Prostate gland (tissue), 2 donors: ENCODE measurements around the gene TAF4B. TPM values are rescaled to one million over a fixed set of nuclear protein-coding genes. Genes with fewer than 3 reads are reported as not detected.

ENCODE experiments used
- DNase-seq: peaks from one replicate; pipeline ENCODE4 v3.0.0-alpha.2; 2019; ENCODE audit warnings: low spot score
- H3K27ac ChIP-seq, 2 donors: fragments of 200-600 bp; sonication (generic); 2 replicates each; pipeline ENCODE4 v1.5.1; 2017 to 2019
- H3K27me3 ChIP-seq: fragments of 200-600 bp; sonication (generic); replicated peaks from 2 replicates; pipeline ENCODE4 v1.5.1; 2019; ENCODE audit not compliant: insufficient read depth
- H3K36me3 ChIP-seq, 2 donors: fragments of 200-600 bp; sonication (generic); 1 replicate in 1 of 2; 2 replicates in 1 of 2; pipeline versions ENCODE4 v1.5.1 to v1.8.1; 2017 to 2019
- H3K4me1 ChIP-seq: fragments of 200-600 bp; sonication (generic); replicated peaks from 2 replicates; pipeline ENCODE4 v1.5.1; 2019
- H3K4me3 ChIP-seq, 2 donors: fragments of 200-600 bp; sonication (generic); 2 replicates each; pipeline ENCODE4 v1.5.1; 2017 to 2019
- H3K9me3 ChIP-seq: fragments of 200-600 bp; sonication (generic); 2 replicates; pipeline ENCODE4 v1.5.1; 2017
- CTCF ChIP-seq, 4 experiments: fragments of 200-600 bp in 2 of 4; fragments of 450-650 bp in 2 of 4; sonication (generic) in 2 of 4; IDR thresholded peaks; 1 replicate in 3 of 4; 2 replicates in 1 of 4; pipeline ENCODE4 v1.5.1; 2016 to 2019; ENCODE audit warnings: antibody characterized with exemption in 4 of 4, mild to moderate bottlenecking in 2 of 4, moderate library complexity in 2 of 4
- POLR2A ChIP-seq: fragments of 450-650 bp; IDR thresholded peaks from one replicate; pipeline ENCODE4 v1.6.1; 2016; ENCODE audit warnings: antibody characterized with exemption, mild to moderate bottlenecking
- POLR2AphosphoS5 ChIP-seq: sonication (generic); formaldehyde crosslinking; IDR thresholded peaks from one replicate; pipeline ENCODE4 v1.6.1; 2017; ENCODE audit warnings: antibody characterized with exemption
- WGBS: methylation state at CpG from one replicate; pipeline ENCODE4 v1.1.5; 2018; 5-methylcytosine and 5-hydroxymethylcytosine counted together
- intact Hi-C: fragments of 100-400 bp; cut with DNase I; formaldehyde crosslinking; loops from one replicate; pipeline ENCODE4 v1.14.2; 2022
- total RNA-seq, 2 donors: library from RNA; depleted of rRNA; stranded (reverse); fragments of >200 nt; gene quantifications; one replicate each; pipeline ENCODE4 v1.1.0, GENCODE V29; 2016

Gene TAF4B
- total RNA-seq, 2 donors from 2014 or later: 5.3 to 37.3 TPM

GRCh38 chr18:26419746-26420145, 193.5 kb downstream of the TAF4B start:
- no peaks in the 10 kb centered on the region for H3K27me3 ChIP-seq
- no peaks in the 10 kb centered on the region for H3K9me3 ChIP-seq
- no peak overlapping the region for H3K4me3 ChIP-seq
- no peak overlapping the region for H3K27ac ChIP-seq
- intact Hi-C loops: no loop called here
- H3K4me1 ChIP-seq: no peaks in the 10 kb centered on the region
- no peaks in the 10 kb centered on the region for H3K36me3 ChIP-seq
- WGBS: 72% methylated on average over 9 of the region's 9 CpGs
- no peak for DNase-seq
- TF ChIP-seq POLR2A (no peak), CTCF (IDR thresholded peaks at IDR 0.05) (no peak), POLR2AphosphoS5 (no peak)

- Histone ChIP-seq H3K27me3 (no peaks in the 10 kb centered on the region), H3K4me3 (no peak overlapping the region), H3K4me1 (no peaks in the 10 kb centered on the region), H3K36me3 (no peaks in the 10 kb centered on the region), H3K27ac (no peak overlapping the region), H3K9me3 (no peaks in the 10 kb centered on the region)
- TF ChIP-seq POLR2AphosphoS5 (no peak), CTCF (IDR thresholded peaks at IDR 0.05) (no peak), POLR2A (no peak)
- DNase-seq: no peak
- 95% methylated on average over 6 of the region's 6 CpGs for WGBS
- intact Hi-C loops: no loop called here
These were observed 195.3 kb downstream of the TAF4B start for GRCh38 chr18:26421503-26421902.

GRCh38 chr18:26421931-26422330, 195.7 kb downstream of the TAF4B start:
- 91% methylated on average over 9 of the region's 9 CpGs for WGBS
- Histone ChIP-seq H3K27me3 (no peaks in the 10 kb centered on the region), H3K36me3 (no peaks in the 10 kb centered on the region), H3K27ac (no peak overlapping the region), H3K4me3 (no peak overlapping the region), H3K4me1 (no peaks in the 10 kb centered on the region), H3K9me3 (no peaks in the 10 kb centered on the region)
- intact Hi-C loops: no loop called here
- TF ChIP-seq POLR2AphosphoS5 (no peak), POLR2A (no peak), CTCF (IDR thresholded peaks at IDR 0.05) (no peak)
- no peak for DNase-seq

GRCh38 chr18:26422472-26423162, 196.4 kb downstream of the TAF4B start:
- H3K27me3 ChIP-seq: no peaks in the 10 kb centered on the region
- DNase-seq: no peak
- WGBS: 83% methylated on average over 5 of the region's 6 CpGs

More at GRCh38 chr18:26422472-26423162, 196.4 kb downstream of the TAF4B start:
- no peaks in the 10 kb centered on the region for H3K9me3 ChIP-seq
- H3K4me1 ChIP-seq: no peaks in the 10 kb centered on the region
- intact Hi-C loops: no loop called here
- H3K27ac ChIP-seq: no peak overlapping the region
- H3K4me3 ChIP-seq: no peak overlapping the region
- TF ChIP-seq CTCF (IDR thresholded peaks at IDR 0.05): no peak
- TF ChIP-seq POLR2A: no peak
- no peak for TF ChIP-seq POLR2AphosphoS5
- no peaks in the 10 kb centered on the region for H3K36me3 ChIP-seq
